NOMO-1 treated with dmso at 0.1 percent for 144 hours (cell line): ENCODE results near the gene PCSK1.
"Not testable (repeated sequence)": the region's sequence is repeated elsewhere in the genome, so short reads cannot be mapped to it uniquely, and the experiment has no call there.

Source experiments
- DNase-seq: peaks from one replicate; lab custom pipeline; 2025; ENCODE audit not compliant: unreplicated experiment; lab: John Stamatoyannopoulos, UW

PCSK1 gene

DNA sequence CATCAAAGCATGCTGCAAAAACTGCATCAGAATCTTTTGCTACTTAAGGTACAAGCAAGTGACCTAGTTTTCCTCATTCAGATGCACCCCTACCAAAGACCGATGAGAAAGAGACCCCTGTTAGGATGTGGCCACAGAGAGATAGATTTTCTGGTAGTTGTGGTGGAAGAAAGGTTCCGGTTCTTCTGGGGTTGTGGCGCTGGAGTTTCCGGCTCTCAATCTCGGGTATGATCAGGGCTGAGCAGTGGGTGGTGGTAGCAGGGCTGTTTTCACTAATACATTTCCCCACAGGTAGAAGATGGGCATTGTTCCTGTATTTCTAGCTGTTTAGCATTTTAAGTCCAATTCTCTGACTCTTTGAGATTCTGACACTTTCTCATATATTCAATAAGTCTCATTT lies 58.4 kb downstream of the PCSK1 start:
- DNase-seq, result no peak

DNA sequence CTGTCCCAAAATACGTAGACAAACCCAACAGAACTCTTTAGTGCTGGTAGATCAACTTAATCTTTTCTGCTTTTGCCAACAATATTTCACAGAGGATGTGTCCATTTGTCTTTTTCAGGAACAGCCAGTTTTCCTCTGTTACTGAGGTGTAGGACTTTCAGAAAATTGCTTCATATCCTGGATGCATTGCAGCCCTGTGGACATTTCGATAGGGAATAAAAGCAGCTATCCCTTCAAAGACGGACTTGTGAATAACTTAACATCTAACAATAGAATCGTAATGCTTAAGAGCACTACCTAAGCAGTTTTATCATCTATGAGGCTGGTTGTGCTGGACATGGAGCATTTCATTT lies 59.7 kb downstream of the PCSK1 start:
- no peak for DNase-seq

DNA sequence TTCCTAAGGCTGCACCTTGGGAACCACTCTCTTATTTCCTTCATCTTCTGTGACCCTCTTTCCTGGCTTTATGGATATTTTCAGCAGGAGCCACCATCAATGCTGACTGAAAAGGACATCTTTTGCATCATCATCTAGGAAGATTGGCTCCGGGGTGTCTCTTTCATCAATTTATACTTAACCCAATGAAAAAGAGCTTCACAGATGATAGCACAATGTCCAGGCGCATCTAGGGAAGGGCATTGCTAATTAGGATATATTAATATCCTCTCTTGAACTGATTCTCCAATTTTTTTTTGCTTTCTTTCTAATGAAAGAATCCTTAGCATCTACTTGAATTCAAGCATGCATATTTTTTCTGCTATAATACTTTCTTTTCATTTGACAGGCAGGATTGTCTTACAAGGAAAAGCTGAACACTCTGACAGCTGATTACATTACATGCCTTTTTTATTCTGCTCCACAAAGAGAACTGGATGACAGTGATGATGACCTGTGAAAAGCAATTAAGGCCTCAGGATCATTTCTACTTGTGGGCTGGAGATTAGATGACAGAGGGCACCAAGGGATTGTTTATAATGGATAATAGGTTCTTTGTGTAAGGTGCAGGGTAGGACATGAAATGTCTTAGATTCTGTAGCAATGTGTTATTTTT lies 60.2 kb downstream of the PCSK1 start:
- no peak for DNase-seq

DNA sequence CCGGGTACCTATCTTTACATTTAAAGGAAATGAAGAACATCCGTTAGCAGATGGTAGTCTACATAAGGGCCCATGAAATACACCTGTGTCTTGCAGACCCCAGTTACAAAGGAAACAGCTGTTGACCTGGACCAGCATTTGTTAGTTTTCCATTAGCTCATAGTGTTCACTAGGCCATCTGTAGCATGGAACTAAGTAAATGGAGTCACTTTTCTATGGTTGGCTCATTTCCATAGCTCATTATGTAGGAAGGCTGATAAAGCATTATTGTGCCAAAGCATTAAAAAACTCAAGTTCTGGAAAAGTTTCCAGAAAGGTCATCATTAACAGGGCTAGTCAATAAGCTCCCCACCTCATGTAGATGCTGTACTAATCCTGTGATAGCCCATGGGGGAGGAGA lies 62.1 kb downstream of the PCSK1 start:
- no peak for DNase-seq

DNA sequence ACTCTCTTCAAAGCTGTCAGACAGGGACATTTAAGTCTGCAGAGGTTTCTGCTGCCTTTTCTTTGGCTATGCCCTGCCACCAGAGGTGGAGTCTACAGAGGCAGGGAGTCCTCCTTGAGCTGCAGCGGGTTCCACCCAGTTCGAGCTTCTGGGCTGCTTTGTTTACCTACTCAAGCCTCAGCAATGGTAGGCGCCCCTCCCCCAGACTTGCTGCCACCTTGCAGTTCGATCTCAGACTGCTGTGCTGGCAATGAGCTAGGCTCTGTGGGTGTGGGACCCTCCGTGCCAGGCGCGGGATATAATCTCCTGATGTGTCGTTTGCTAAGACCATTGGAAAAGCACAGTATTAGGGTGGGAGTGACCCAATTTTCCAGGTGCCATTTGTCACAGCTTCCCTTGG lies 65.7 kb downstream of the PCSK1 start:
- not testable (repeated sequence) for DNase-seq

DNA sequence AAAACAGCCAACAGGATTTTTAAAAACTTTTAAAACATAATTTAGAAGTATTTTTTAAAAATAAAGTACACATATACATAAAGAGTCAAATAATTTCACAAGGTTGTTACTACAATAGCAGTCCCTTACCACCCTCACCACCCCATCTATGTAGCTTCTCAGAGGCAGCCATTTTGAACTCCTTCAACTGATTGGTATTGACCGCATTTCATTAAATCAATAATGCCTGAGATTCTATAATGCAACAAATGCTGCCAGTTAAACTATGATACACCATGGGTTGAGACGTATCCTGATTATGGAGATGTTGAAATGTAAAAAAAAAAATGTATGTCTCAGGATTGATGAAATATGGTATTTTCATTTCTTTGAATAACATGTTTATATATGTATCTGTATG lies 78.8 kb downstream of the PCSK1 start:
- no peak for DNase-seq

DNA sequence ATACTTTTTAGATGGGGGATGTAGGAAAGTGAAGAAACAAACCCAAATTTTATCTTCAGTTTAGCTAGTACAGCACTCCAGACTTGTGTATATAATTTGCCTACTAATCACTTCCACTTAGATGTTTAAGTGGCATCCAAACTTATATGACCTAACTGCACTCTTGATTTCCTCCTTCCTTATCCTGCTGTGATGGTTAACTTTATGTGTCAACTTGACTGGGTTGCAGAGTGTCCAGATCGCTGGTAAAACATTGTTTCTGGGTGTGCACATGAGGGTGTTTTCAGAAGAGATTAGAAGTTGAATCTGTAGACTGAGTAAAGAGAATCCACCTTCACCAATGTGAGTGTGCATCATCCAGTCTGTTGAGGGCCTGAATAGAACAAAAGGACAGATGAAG lies 79.8 kb downstream of the PCSK1 start:
- no peak for DNase-seq

DNA sequence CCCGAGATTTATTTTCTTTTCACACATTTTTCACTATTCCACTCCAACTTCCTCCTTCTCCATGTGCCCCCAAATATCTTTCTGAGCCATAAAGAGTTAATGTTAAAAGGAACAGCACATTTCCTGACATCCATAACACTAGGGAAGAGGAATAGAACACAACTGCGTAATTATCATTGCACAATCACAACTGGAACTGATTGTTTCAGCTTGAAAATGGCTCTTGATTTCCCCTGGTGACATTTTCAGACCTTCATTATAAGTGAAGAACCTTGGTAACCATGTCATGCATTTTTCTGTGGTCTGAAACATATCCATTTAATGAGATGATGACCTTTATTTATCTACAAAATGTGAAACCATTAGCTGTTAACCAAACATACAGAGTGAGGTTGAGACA lies 82.4 kb downstream of the PCSK1 start:
- DNase-seq, result no peak

DNA sequence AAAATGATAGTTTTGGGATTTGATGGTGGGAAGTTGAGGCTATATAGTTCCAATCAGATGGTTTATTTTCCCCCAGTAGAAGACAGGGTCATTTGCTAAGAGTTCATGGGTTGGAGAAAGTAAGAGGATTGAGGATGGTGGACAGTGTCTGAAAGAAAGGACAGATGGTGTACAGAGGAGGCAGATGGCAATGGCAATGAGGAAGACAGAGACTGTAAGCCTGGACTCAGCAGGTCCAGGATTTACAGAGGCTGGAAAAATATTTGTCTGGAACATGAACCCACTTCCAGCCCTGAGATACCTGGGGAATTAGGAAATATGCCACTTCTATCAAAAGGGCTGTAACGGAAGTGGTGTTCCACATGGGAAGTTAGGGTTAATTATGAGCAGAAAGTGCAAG lies 84.5 kb downstream of the PCSK1 start:
- no peak for DNase-seq

DNA sequence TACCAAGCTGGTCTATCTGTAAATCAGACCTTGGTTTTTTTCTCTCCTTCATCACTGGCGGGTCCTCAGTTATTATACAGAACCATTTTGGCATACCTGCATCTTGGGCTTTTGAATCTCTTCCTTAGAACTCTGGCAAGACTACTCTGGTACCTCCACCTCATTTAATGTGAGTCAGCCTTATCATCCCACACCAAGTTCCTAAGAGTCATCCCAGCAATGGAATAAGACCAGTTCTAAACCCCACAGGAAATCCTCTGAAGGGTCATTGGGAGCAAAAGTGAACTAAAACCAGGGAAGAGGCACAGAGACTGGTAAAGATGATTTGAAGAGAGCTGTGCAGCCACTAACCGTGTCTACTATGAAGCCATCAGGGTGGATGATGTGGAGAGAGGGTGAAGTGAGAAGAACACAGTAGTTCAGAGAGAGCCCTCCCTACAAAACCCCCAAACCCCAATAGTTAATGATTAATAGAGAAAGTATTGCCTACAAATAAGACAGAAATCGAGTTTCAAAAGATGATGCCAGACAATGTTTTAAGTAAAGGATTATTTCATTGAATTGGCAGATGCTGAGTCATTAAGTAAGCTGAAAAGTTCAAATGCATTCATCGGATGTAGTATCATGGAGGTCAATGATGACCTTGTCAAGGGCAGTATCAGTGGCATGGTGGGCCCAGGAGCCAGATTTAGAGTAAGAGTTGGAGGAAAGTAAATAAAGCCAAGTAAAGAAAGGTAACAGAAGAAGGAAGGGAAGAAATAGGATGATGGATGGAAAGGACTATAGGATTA lies 85.4 kb downstream of the PCSK1 start:
- no peak for DNase-seq

DNA sequence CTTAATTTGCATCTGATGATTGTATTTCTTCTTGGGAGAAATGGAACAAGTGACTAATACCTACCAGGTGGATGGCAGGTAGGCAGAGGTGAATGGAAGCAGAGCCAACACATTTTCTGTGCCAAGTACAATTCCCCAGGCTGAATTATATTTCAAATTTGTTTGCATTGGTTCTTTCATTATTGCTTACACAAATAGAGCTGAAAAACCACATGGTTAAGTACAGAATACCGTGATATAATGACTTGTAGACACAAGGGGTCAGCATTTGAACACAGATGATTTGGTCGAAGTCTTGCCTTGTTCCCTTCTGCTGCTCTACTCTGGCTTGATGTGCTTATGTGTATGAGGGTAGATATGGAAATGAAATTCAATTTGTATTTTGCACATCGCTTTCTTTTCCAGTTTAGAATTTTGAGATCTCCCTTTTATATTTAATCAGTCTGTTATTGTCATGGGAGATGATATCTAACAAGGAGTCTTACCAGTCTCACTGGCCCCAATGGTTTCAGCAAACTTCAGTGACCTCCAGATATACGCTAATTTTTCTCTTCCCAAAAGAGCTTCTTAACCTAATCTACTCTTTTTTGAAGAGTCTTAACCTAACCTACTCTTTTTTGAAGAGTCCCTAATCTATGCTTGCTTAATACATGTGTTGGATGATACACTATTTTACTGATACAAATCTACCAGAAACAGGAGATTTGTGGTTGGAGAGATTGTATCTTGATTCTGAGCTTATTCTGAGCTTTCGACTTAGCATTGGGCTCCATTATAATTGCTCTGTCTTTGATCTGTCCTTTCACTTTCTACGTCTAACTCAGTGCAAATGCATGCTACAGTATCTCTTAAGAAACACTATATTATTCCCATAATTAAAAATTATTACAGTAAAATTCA lies 88.1 kb downstream of the PCSK1 start:
- peak; percentile 36 for DNase-seq

DNA sequence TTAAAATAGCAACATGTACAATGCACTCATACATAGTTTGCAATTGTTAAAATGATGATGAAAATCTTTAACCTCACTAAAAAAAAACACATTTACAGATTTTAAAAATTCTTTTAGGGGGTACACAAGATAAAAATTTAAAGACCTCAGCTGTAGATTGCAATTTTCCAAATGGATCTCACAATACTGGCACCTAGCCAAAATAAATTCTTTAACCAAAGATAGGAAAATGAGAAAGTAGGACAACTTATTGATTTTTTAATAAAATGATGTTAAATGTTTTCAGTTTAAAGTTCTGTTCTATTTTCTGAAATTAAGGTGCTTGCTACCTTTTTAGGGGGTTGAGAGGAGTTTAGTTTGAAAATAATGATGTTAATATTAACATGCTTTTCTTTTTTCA lies 90.0 kb downstream of the PCSK1 start:
- no peak for DNase-seq

DNA sequence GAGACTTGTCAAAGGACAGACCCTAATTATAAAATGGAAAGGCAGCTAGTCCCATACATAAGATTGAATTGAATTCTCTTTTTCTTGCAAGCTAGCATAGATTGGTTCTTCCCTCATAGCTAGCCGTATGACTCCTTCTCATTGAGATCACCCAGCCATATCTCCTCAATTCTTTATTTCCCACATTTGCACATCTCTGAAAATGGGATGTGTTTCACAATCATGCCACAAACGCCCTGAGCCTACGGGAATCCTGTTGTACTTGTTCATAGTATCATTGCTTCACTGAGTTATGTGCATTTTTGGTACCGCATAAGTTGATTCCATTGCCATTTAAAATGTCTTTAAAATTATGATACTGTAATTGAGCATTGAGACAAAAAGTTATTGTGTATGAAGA lies 90.5 kb downstream of the PCSK1 start:
- no peak for DNase-seq
